Hepatocyte (in vitro differentiated cells): ENCODE measurements around the gene DDX18.

Experiments
- CTCF ChIP-seq: fragments of 200-600 bp; sonication (generic); IDR thresholded peaks from 2 replicates; pipeline ENCODE4 v1.5.1; 2016; ENCODE audit warnings: antibody characterized with exemption, mild to moderate bottlenecking; ENCODE audit not compliant: poor library complexity
- EZH2 ChIP-seq: fragments of 200-600 bp; sonication (generic); IDR thresholded peaks from 2 replicates; pipeline ENCODE4 v1.6.1; 2016; ENCODE audit warnings: antibody characterized with exemption, mild to moderate bottlenecking, borderline replicate concordance
- EZH2phosphoT487 ChIP-seq: fragments of 200-600 bp; sonication (generic); IDR thresholded peaks from one replicate; pipeline ENCODE4 v1.6.1; 2018; ENCODE audit warnings: antibody characterized with exemption, mild to moderate bottlenecking, low read depth, moderate library complexity; ENCODE audit not compliant: unreplicated experiment, severe bottlenecking

GRCh38 chr2:117853316-117853715 lies 38.8 kb downstream of the DDX18 start:
- no peak for TF ChIP-seq EZH2
- TF ChIP-seq CTCF = no peak
- TF ChIP-seq EZH2phosphoT487 = no peak
